ENCODE data around the gene NEURL1B.

NEURL1B gene

DNA sequence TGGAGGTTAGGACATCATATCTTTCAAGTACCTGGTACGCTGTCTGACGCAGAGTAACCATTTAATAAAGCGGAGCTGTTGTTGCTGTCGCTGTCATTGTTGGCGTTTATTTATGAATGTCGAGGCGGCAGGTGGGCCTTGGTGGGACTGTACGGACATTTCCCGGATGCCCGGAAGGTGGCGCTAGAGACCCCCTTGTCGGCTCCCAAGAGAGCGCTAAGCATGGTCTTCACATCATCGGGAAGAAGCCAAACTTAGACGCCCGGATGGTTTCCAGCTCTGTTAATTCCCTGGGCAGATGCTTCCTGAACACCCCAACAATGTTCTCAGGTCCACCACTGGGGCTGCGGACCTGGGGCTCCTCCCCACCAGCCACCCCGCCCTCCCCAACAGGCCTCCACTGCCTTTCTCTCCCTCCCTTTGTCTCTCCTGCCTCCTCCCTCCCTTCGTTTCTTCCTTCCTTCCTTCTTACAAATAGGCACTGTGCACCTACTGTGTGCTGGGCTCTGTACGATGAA lies 75.8 kb downstream of the NEURL1B start:
- TF ChIP-seq POLR2AphosphoS5 (IDR thresholded peaks at IDR 0.05; ENCODE audit: low read depth, low read length) (no peak), TAF1 (IDR thresholded peaks at IDR 0.05; ENCODE audit: borderline replicate concordance, low read depth, low read length) (no peak), POLR2A (IDR thresholded peaks at IDR 0.05; ENCODE audit: low read depth, low read length) (no peak)
- DNase-seq (ENCODE audit: insufficient read length): peak; percentile 74
- FAIRE-seq: peak; percentile 67

DNA sequence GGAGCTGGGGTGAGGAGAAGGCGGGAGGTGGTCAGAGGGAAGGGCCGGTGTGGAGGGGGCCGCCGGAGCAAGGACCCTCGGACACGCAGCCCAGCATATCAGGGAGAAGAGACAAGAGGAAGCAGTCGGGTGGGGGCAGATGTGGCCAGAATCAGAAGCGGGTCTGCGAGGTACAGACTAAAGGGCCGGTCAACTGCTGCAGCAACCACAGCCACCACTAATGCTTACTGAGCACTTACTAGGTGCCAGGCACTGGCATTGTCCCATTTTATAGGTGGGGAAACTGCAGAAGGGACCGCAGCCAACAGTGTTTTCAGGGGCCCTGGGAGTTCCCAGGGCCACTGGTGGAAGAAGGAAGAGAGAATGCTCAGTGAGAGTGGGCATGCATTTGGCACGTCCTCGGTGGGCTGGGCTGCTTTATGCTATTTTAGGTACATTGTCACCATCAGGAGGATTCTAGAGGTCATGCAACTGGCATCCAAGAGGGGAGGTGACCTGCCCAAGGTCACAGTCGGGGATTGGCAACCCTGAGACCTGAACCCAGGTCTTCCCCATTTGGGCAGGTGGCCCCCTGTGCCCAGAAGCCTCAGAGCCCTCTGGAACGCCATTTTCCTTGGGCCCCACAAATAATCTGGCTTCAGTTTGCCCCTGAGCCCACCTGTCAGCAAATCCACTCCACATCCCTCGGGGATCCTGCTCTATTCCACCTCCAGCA lies 76.6 kb downstream of the NEURL1B start:
- TF ChIP-seq POLR2A (IDR thresholded peaks at IDR 0.05; ENCODE audit: low read depth, low read length) (no peak), TAF1 (IDR thresholded peaks at IDR 0.05; ENCODE audit: borderline replicate concordance, low read depth, low read length) (no peak), POLR2AphosphoS5 (IDR thresholded peaks at IDR 0.05; ENCODE audit: low read depth, low read length) (no peak)
- FAIRE-seq (no peak), DNase-seq (ENCODE audit: insufficient read length) (no peak)

DNA sequence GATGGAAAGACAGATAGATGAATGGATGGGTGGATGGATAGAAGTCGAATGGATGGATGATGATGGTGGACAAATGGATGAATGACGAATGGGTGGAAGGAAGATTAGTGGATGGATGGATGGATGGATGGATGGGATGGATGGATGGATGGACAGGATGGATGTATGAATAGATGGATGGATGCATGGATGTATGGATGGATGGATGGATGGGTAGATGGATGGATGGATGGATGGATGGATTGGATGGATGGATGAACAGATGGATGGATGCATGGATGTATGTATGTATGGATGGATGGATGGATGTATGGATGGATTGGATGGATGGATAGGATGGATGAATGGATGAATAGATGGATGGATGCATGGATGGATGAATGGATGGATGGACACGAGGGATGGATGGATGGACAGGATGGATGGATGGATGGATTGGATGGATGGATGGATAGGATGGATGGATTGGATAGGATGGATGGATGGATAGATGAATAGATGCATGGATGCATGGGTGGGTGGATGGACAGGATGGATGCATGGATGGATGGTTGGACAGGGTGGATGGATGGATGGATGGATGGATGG lies 77.6 kb downstream of the NEURL1B start:
- DNase-seq (ENCODE audit: insufficient read length) (no peak), FAIRE-seq (no peak)
- TF ChIP-seq POLR2AphosphoS5 (IDR thresholded peaks at IDR 0.05; ENCODE audit: low read depth, low read length) (no peak), POLR2A (IDR thresholded peaks at IDR 0.05; ENCODE audit: low read depth, low read length) (no peak), TAF1 (IDR thresholded peaks at IDR 0.05; ENCODE audit: borderline replicate concordance, low read depth, low read length) (no peak)

DNA sequence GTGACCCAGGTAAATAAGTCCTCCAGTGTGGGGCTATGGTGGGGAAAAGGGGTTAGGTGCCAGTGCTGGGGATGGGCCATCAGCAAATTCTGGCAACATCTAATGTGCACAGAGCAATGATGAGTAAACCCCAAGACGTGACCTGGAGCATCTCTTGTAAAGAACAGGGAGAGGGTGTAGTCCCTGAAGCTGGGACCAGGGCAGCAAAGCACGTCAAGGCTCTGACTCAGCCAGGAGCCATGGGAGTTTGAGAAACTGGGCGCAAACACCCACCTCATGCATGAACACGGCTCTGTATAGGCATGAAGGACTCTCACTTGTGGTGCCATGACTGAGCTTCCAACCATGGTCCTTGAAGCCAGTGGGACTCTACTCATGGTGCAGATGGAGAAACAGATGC lies 78.1 kb downstream of the NEURL1B start:
- DNase-seq (ENCODE audit: insufficient read length) (no peak), FAIRE-seq (no peak)
- TF ChIP-seq POLR2A (IDR thresholded peaks at IDR 0.05; ENCODE audit: low read depth, low read length) (no peak), POLR2AphosphoS5 (IDR thresholded peaks at IDR 0.05; ENCODE audit: low read depth, low read length) (no peak), TAF1 (IDR thresholded peaks at IDR 0.05; ENCODE audit: borderline replicate concordance, low read depth, low read length) (no peak)

DNA sequence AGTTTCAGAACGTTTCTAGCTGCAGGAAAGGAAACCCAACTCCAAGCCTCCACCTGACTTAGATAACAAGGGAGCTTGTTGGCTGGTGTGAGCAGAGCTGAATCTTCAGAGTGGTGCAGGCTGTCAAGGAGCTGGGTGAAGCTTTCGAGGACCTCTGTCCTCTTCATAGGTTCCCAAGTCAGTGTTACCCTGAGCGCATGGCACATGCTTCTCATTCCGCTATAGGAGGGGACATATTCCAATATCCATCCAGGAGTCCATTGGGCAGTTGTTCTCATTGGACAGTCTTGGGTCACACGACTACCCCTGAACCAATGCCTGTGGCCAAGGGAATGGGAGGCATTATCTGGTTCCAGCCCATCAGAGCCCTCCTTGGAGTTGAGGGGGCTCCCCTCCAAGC lies 79.6 kb downstream of the NEURL1B start:
- DNase-seq (ENCODE audit: insufficient read length) (no peak), FAIRE-seq (no peak)
- TF ChIP-seq POLR2A (IDR thresholded peaks at IDR 0.05; ENCODE audit: low read depth, low read length): no peak
- no peak for TF ChIP-seq TAF1 (IDR thresholded peaks at IDR 0.05; ENCODE audit: borderline replicate concordance, low read depth, low read length)
- TF ChIP-seq POLR2AphosphoS5 (IDR thresholded peaks at IDR 0.05; ENCODE audit: low read depth, low read length): no peak

DNA sequence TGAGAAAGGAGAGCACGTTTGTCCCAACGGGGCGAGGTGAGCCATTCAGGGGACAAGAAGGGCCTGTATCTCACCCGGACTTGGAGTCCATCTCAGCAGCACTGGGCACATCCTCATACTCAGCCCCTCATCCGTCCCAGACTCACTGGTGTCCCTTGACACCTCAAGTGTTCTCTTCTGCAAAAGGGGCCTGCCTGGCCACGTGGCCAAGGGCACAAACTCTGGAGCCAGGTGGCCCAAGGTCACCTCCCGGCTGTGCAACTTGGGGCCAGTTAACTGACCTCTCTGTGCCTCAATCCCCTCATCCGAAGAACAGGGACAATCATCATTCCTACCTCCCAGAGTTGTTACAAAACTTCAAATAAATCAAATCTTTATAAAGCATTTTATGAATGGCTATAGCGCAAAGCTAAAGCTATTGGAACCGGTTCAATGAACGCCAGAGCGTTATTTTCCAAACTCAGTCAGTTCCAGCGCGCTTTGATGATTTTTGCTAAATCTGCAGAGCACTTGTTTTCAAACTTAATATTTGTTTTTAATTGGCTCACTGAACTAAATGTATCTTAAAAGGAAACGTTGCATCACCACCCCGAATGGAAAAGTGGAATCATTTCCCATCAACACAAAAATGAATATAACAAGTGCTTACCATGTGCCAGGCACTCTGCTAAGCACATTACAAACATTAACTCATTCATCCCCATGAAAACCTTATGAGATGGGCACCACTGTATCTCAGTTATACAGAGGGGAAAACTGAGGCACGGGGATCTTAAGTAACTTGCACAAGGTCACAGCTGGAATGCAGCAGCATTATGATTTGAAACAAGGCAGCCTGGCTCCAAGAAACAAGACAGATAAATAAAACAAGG lies 80.6 kb downstream of the NEURL1B start:
- TF ChIP-seq TAF1 (IDR thresholded peaks at IDR 0.05; ENCODE audit: borderline replicate concordance, low read depth, low read length): no peak
- no peak for TF ChIP-seq POLR2AphosphoS5 (IDR thresholded peaks at IDR 0.05; ENCODE audit: low read depth, low read length)
- TF ChIP-seq POLR2A (IDR thresholded peaks at IDR 0.05; ENCODE audit: low read depth, low read length): no peak
- FAIRE-seq: no peak
- no peak for DNase-seq (ENCODE audit: insufficient read length)

DNA sequence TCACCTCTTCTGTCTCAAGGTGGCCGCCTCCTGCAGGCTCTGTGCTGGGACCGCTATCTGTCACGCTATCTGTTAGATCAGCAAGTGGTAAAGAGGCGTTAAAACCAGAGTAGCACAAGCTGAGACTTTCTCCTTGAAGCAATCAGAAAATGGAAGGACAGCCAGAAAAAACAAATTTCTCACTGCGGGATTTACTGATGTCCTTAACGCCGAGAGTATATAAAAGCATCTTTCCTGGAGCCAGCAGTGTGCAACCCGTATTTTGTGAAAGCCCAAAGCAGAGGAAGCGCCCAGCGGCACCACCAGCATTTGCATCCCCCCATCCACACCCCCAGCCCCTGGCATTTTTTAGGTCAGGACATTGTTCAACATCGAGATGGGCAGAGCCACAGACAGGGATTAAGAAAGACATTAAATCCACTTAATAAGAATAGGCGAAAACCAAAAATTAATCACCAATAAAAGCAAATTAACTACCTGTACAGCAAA lies 81.3 kb downstream of the NEURL1B start:
- DNase-seq (ENCODE audit: insufficient read length) (no peak), FAIRE-seq (no peak)
- no peak for TF ChIP-seq POLR2AphosphoS5 (IDR thresholded peaks at IDR 0.05; ENCODE audit: low read depth, low read length)
- no peak for TF ChIP-seq POLR2A (IDR thresholded peaks at IDR 0.05; ENCODE audit: low read depth, low read length)
- TF ChIP-seq TAF1 (IDR thresholded peaks at IDR 0.05; ENCODE audit: borderline replicate concordance, low read depth, low read length): no peak

DNA sequence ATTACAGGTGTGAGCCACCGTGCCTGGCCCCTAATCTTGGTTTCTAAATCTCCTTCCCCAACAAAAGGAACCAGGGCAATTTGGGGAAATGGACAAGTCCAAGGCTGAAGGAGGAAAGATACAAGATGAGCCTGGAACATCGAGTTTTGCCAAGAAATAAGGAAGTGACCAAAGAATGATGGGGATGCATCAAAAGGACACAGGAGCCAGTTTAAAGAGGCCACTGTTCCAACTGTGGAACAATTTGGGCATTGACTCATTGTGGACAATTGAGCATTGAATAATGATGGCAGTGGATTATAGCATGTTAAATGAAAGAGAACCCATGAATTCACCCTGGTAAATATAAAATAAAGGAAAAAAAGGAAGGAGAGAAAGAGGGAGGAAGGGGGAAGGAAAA lies 82.4 kb downstream of the NEURL1B start:
- TF ChIP-seq POLR2A (IDR thresholded peaks at IDR 0.05; ENCODE audit: low read depth, low read length) (no peak), POLR2AphosphoS5 (IDR thresholded peaks at IDR 0.05; ENCODE audit: low read depth, low read length) (no peak), TAF1 (IDR thresholded peaks at IDR 0.05; ENCODE audit: borderline replicate concordance, low read depth, low read length) (no peak)
- FAIRE-seq (no peak), DNase-seq (ENCODE audit: insufficient read length) (no peak)

DNA sequence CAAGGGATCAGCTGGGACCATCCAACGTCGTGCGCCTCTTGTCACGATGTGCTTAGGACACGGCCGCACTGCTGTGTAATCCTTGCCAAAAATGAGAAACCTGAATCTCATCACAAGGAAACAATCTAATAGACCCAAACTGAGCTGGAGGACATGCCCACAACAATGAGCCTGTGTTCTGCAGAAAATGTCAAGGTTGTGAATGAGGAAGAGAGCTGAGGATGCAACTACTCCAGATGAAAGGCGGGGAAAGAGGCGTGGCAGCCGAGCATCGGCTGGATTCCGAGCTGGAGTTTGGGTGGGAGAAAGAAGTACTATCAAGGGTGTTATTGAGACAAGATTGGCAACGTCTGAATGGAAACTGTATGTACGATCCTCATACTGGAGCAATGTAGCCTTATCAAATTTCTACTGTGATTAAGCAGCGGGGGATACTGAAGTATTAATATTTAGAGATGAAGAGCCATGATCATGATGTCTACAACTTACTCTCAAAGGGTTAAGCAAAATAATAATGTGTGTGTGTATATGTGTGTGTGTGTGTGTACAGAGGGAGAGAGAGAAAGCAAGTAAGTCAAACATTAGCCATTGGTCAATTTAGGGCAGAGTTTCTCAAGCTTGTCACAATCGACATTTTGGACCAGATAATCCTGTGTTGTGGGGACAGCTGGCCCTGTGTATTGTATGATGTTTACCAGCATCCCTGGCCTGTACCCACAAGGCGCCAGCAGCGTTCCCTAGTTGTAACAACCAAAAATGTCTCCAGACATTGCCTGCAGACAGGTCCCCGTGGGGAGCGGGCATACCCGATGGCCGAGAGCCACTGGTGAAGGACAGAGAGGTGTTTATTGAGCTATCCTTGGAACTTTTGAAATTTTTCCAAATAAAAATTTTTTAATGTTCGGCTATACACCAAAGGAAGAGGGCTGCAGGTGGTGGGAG lies 83.5 kb downstream of the NEURL1B start:
- FAIRE-seq (no peak), DNase-seq (ENCODE audit: insufficient read length) (no peak)
- TF ChIP-seq TAF1 (IDR thresholded peaks at IDR 0.05; ENCODE audit: borderline replicate concordance, low read depth, low read length): no peak
- TF ChIP-seq POLR2AphosphoS5 (IDR thresholded peaks at IDR 0.05; ENCODE audit: low read depth, low read length): no peak
- TF ChIP-seq POLR2A (IDR thresholded peaks at IDR 0.05; ENCODE audit: low read depth, low read length): no peak

DNA sequence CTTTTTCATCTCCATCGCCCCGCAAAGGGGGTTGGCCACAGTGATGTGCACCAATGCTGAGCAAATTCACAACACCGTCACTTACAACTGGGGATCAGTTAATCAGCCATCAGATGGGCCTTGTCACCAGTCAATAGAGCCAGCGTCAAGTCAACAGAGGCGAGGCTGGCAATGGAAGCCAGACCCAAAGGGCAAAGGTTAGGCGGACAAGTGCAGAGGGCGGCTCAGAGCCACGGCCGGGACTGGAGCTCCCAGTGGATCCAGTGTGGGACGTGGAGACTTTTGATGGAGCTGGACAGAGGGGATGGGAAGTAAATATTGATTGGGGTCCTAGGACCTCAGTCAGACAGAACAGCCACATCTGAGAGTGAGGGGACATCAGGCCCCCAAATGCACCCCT lies 84.2 kb downstream of the NEURL1B start:
- TF ChIP-seq POLR2A (IDR thresholded peaks at IDR 0.05; ENCODE audit: low read depth, low read length) (no peak), POLR2AphosphoS5 (IDR thresholded peaks at IDR 0.05; ENCODE audit: low read depth, low read length) (no peak), TAF1 (IDR thresholded peaks at IDR 0.05; ENCODE audit: borderline replicate concordance, low read depth, low read length) (no peak)
- no peak for DNase-seq (ENCODE audit: insufficient read length)
- FAIRE-seq: no peak

Measured in GM12892 (cell line).